Activated B cell treated with CpG ODN at 0.5 μM for 24 hours (primary cell): ENCODE measurements around the gene KLHL6. TPM values are rescaled to one million over a fixed set of nuclear protein-coding genes. Genes with fewer than 3 reads are reported as not detected.

Source experiments
- ATAC-seq: fragments of 200-7000 bp; cut with Tn5 transposase; one replicate; pipeline ENCODE4 v1.10.0; 2021; ENCODE audit warnings: low read depth, mild to moderate bottlenecking, moderate library complexity
- CTCF ChIA-PET: fragments of 350-600 bp; sonication (Branson Sonifier 250); formaldehyde crosslinking; loops from one replicate; lab custom pipeline; 2021; ENCODE audit warnings: antibody characterized with exemption; lab: Charles Lee
- POLR2A ChIA-PET: fragments of 350-600 bp; sonication (Branson Sonifier 250); formaldehyde crosslinking; loops from one replicate; lab custom pipeline; 2021; ENCODE audit warnings: antibody characterized with exemption; lab: Charles Lee
- DNase-seq: peaks from one replicate; pipeline ENCODE4 v3.0.0; 2022
- H3K27ac Mint-ChIP-seq: one replicate; pipeline ENCODE4 v1.8.0; 2020; ENCODE audit warnings: mixed read lengths
- H3K27me3 Mint-ChIP-seq: one replicate; pipeline ENCODE4 v1.8.0; 2021; ENCODE audit warnings: mixed read lengths
- H3K36me3 Mint-ChIP-seq: one replicate; pipeline ENCODE4 v1.8.0; 2021; ENCODE audit warnings: low read depth, mixed read lengths
- H3K4me1 Mint-ChIP-seq: one replicate; pipeline ENCODE4 v1.8.0; 2021; ENCODE audit warnings: mixed read lengths
- H3K4me3 Mint-ChIP-seq: one replicate; pipeline ENCODE4 v1.8.0; 2020; ENCODE audit warnings: mild to moderate bottlenecking, mixed read lengths
- H3K9me3 Mint-ChIP-seq: one replicate; pipeline ENCODE4 v1.8.0; 2020; ENCODE audit warnings: mixed read lengths
- CTCF ChIP-seq: fragments of 200-600 bp; IDR thresholded peaks from one replicate; pipeline ENCODE4 v1.8.0; 2022; ENCODE audit warnings: antibody characterized with exemption, mild to moderate bottlenecking
- intact Hi-C: fragments of 100-400 bp; cut with micrococcal nuclease; formaldehyde crosslinking; loops from one replicate; pipeline ENCODE4 v1.15.1; 2024
- total RNA-seq: library from RNA; stranded (reverse); gene quantifications from 2 replicates; pipeline ENCODE4 v1.2.3, GENCODE V29; 2022

Gene KLHL6
- total RNA-seq, 1 donor from 2014 or later: 41.7 TPM

GRCh38 chr3:183438735-183439134 lies 116.8 kb downstream of the KLHL6 start:
- Mint-ChIP-seq H3K4me3 (no peak overlapping the region), H3K27me3 (peaks cover under 1% of the 10 kb centered on the region), H3K4me1 (peaks cover 16% of the 10 kb centered on the region), H3K27ac (no peak overlapping the region), H3K9me3 (peaks cover 21% of the 10 kb centered on the region), H3K36me3 (no peaks in the 10 kb centered on the region)
- ChIA-PET CTCF (no interaction called here), POLR2A (no interaction called here)
- intact Hi-C loops: no loop called here
- ATAC-seq (no peak), DNase-seq (no peak)
- no peak for TF ChIP-seq CTCF

- TF ChIP-seq CTCF: no peak
- POLR2A ChIA-PET: no interaction called here
- ATAC-seq: no peak
Measured at GRCh38 chr3:183437666-183438564, 117.6 kb downstream of the KLHL6 start.

More at GRCh38 chr3:183437666-183438564, 117.6 kb downstream of the KLHL6 start:
- H3K4me3 Mint-ChIP-seq: no peak overlapping the region
- H3K36me3 Mint-ChIP-seq: no peaks in the 10 kb centered on the region
- no peak for DNase-seq
- peaks cover 5% of the 10 kb centered on the region for H3K27me3 Mint-ChIP-seq
- no peak overlapping the region for H3K27ac Mint-ChIP-seq
- CTCF ChIA-PET: no interaction called here
- peaks cover 21% of the 10 kb centered on the region for H3K4me1 Mint-ChIP-seq
- H3K9me3 Mint-ChIP-seq: peaks cover 13% of the 10 kb centered on the region
- intact Hi-C loops: no loop called here

Other genes starting within 250 kb of the KLHL6 start
- gene MCF2L2, start 127.1 kb downstream of the KLHL6 start, total RNA-seq: 1.8 and 2.4 TPM in 2 replicates
- 31.6 and 33.9 TPM in 2 replicates for gene KLHL24, start 79.9 kb upstream of the KLHL6 start, total RNA-seq
- gene YEATS2, start 142.1 kb upstream of the KLHL6 start, total RNA-seq: 24.0 and 26.2 TPM in 2 replicates